Suppressor macrophage (primary cell): Measurements from ENCODE around the gene TMCC2.

Source experiments
- DNase-seq, 4 experiments: peaks; one replicate each; pipeline ENCODE4 v3.0.0-alpha.2; 2020 to 2022

The TMCC2 gene

DNA sequence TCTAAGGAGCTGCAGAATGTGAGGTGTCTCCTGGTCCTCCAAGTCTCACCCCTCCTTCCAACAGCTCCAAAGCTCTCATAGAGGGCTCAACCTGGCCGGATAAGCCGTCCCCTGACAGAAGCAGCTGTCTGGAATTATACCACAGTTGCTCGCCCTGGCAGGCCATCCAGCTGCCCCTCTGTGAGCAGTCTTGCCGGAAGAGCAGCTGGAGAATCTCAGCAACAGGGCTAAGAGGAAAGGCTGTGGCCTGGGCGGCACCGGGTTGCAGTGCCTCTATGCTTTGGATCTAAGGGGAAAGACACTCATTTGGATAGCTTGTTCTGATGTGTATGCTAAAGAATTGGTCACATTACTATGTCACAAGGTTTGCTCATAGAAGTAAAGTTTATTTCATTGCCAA lies 12.4 kb downstream of the TMCC2 start:
- DNase-seq = no peak

DNA sequence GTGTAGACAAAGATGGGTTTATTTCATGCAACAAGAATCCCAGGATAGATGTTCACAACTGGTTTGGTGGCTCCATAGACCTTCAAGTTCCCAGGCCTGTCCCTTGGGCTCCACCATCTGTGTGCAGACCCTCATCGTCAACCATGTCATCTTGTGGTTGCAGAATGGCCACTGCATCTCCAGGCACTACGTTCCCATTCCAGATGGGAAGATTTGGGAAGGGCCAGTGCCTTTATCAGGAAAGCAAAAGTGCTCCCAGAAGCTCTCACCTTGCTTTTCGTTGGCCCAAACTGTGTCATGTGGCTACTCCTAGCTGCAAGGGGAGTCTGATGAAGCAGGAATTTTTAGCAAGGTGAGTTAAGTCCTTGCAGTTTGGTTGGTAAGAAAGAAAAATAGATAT lies 12.8 kb downstream of the TMCC2 start:
- no peak for DNase-seq

GRCh38 chr1:205241366-205242030 lies 13.8 kb downstream of the TMCC2 start:
- no peak for DNase-seq

DNA sequence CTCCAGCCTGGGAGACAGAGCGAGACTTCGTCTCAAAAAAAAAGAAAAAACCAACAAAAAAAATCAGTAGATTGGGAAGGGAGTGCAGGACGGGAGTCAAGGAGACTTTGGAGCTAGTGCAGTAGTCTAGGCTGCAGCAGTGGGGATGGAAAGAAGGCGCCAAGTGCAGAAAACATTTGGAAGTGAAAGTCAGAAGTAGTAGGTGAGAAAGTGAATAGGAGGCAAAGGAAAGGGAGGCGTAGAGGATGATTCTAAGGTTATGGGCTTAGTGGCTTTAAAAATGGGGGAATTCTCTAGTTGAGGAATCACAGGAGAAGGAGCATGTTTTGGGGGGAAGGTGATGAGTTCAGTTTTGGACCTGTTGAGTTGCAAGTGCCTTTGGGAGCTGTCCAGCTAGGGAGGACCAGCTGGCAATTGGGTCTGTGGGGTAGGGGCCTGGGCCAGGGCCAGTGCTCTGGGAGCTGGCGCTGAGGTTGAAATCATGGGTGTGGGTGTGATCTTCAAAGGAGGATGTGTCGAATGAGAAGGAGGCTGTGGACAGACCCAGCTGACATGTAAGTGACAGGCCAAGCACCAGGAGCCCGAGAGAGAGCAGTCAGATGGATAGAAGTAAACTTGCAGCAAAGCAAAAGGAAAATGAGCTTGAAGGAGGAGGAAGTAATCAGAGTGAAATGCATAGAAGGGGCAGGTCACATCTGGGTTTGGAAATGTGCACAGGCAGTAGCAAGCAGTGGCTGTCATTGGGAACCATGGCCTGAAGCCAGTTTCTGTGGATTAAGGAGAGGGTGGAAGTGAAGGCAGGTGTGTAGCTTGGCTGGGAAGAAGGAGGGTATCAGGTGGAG lies 15.8 kb downstream of the TMCC2 start:
- DNase-seq = no peak

GRCh38 chr1:205244384-205244783 lies 16.6 kb downstream of the TMCC2 start:
- DNase-seq = no peak

DNA sequence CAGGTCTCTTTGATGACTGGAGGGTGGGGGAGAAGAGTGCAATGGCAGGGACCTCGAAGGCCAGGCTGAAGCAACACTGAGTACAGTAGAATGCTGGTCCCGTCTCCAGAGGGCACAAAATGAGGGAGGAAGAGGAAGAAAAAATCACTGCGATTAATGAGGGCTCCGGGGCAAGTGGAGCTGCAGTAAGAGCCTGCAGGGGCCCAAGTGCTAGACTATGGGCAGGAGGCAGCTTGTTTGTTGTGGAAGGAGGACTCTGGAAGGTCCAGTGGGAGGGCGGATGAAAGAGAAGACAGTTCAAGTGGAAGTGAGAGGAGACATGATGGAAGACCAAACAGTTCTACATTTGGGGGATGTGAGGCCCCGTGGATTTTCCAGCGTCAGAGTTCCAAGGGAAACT lies 17.4 kb downstream of the TMCC2 start:
- DNase-seq = no peak

GRCh38 chr1:205246351-205247119 lies 18.8 kb downstream of the TMCC2 start:
- DNase-seq = no peak

- no peak for DNase-seq
Observed at GRCh38 chr1:205247130-205247921, 19.6 kb downstream of the TMCC2 start.

GRCh38 chr1:205248793-205249601 lies 21.3 kb downstream of the TMCC2 start:
- DNase-seq = no peak

GRCh38 chr1:205249651-205250050 lies 21.9 kb downstream of the TMCC2 start:
- no peak for DNase-seq

GRCh38 chr1:205250699-205251098 lies 23.0 kb downstream of the TMCC2 start:
- DNase-seq = no peak

DNA sequence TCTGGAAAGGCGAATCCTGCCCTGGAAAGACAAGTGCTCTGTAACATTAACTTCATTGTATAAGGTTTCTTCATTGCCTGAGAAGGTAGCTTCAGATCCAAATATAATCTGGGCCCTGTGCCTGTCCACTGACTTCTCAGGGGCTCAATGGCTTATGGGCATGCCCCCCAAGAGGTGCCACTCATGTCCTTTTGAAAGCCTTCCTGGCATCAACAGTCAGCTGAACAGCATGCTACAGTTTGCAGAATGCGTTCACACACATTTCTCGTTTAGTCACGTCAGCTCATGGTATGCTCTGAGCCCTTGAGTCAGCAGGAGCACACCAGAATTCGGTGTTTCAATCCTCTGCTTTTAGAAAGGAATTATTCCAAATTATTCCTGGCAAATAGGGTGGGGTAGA lies 23.8 kb downstream of the TMCC2 start:
- DNase-seq = no peak

GRCh38 chr1:205255941-205256780 lies 28.4 kb downstream of the TMCC2 start:
- DNase-seq = peak; percentile 93 to 96 (median 94)

GRCh38 chr1:205256951-205257625 lies 29.3 kb downstream of the TMCC2 start:
- DNase-seq = no peak

DNA sequence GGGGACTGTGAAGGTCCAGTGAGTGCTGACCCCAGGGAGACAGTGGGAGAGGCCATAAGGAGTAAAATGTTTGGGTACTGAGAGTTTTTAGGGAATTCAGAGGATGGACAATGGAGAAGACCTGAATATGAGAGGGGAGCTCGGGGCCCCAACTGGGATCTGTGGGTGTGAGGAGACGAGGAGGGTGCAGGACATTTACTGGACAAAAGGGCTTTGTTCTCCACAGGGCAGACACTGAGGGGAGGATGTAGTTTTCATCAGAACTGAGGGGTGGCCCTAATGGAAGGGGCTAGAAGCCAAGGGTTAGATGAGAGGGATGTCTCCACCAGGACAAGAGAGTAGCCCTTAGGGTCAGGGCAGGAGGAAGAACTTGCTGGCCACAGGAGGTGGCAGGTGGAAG lies 30.0 kb downstream of the TMCC2 start:
- no peak for DNase-seq

- peak; percentile 16 to 52 (median 43) for DNase-seq
Observed at GRCh38 chr1:205258261-205258691, 30.5 kb downstream of the TMCC2 start.

GRCh38 chr1:205258719-205259118 lies 31.0 kb downstream of the TMCC2 start:
- DNase-seq = peak; percentile 69 to 88 (median 80)

DNA sequence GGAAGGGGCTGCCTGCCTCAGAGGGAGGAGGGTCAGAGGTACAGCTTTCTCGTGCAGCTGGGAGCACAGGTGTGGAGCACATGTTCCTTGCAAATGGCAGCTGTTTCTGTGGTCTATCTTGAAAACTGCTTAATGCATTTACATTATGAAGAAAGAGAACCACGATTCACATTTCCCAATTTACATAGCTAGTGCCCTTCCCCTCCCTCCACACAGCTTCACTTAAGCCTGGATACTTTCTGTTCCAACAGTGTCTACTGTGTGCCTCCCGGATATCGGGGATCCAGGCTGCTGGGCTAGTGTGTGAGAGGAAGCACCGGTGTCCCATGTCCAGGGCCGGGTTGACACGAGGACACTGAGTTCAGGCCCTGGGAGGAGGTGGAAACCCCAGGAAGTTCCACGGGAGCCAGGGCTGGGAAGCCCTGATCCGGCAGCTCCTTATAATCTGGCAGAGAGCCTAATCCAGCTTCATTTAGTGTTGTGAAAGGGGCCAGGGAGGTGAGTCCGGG lies 31.6 kb downstream of the TMCC2 start:
- DNase-seq = peak; percentile 22 to 57 (median 46)

DNA sequence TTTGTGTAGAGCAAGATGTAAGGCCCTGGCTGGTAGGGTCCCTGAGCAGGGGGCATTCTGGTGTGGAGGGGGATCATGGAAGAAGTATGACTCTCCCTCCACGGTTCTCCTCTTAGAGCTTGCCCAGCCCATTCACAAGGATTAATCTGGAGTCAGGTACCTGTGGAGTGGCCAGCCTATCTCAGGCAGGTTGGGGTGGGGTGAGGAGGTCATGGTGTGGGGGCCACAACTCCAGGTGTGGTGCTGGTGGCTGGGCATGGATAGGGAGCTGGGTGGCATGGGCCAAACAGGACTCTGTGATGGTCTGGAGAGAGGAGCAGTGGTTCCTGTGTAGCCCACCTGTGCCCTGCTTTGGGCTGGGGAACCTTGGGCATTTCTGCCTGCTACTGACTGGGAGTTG lies 32.3 kb downstream of the TMCC2 start:
- no peak for DNase-seq
